ACC112 (cell line): Measurements from ENCODE around the gene CDH6.
"Not testable (repeated sequence)": the region's sequence is repeated elsewhere in the genome, so short reads cannot be mapped to it uniquely, and the experiment has no call there.

Experiments used
- H2AFZ ChIP-seq: fragments of 200-600 bp; sonication (generic); one replicate; pipeline ENCODE4 v1.6.0; 2017; ENCODE audit warnings: antibody characterized with exemption, low read length; ENCODE audit not compliant: unreplicated experiment
- H3K27ac ChIP-seq: fragments of 200-600 bp; sonication (generic); 2 replicates; pipeline ENCODE4 v1.5.1; 2014; ENCODE audit warnings: low read depth, mild to moderate bottlenecking, antibody characterized with exemption, low read length, moderate library complexity
- H3K27me3 ChIP-seq: fragments of 200-600 bp; sonication (generic); 2 replicates; pipeline ENCODE4 v1.6.1; 2014; ENCODE audit warnings: mild to moderate bottlenecking, antibody characterized with exemption, low read length, moderate library complexity, mixed read lengths; ENCODE audit not compliant: insufficient read depth
- H3K36me3 ChIP-seq: fragments of 200-600 bp; sonication (generic); 2 replicates; pipeline ENCODE4 v1.6.1; 2016; ENCODE audit warnings: mild to moderate bottlenecking, antibody characterized with exemption, low read length, moderate library complexity, mixed read lengths; ENCODE audit not compliant: insufficient read depth
- H3K4me1 ChIP-seq: fragments of 200-600 bp; sonication (generic); one replicate; pipeline ENCODE4 v1.6.1; 2016; ENCODE audit warnings: low read length, mixed read lengths; ENCODE audit not compliant: insufficient read depth, unreplicated experiment, control insufficient read depth
- H3K4me3 ChIP-seq: fragments of 200-600 bp; sonication (generic); 2 replicates; pipeline ENCODE4 v1.5.1; 2014; ENCODE audit warnings: mild to moderate bottlenecking, low read depth, low read length
- H3K79me2 ChIP-seq: fragments of 200-600 bp; sonication (generic); one replicate; pipeline ENCODE4 v1.6.0; 2016; ENCODE audit warnings: low read length; ENCODE audit not compliant: control insufficient read depth, unreplicated experiment, insufficient read depth

CDH6 gene

GRCh38 chr5:31346896-31347551 is 153.5 kb downstream of the CDH6 start:
- H3K79me2 ChIP-seq, result no peaks in the 10 kb centered on the region
- H3K27ac ChIP-seq, result no peak overlapping the region
- H2AFZ ChIP-seq, result no peak overlapping the region
- peaks cover 7% of the 10 kb centered on the region; the same call in 1 of the 2 replicates for H3K27me3 ChIP-seq
- H3K36me3 ChIP-seq, result no peaks in the 10 kb centered on the region
- no peak overlapping the region for H3K4me3 ChIP-seq
- no peaks in the 10 kb centered on the region for H3K4me1 ChIP-seq

DNA sequence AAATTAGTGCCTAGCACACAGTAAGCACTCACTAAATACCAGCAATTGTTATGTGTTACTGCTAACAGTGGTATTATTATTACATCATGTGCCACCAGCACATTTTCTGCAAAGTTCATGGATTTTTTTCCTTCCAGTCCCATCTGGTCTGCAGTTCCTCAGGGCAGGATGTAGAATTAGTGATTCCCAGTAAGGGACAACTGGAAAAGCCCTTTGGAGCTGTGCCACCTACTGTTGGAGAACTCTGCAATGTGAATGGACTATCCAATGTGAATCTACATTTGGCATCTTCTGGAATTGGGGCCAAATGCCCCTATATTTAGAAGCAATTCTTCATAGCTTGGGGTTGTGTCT is 154.0 kb downstream of the CDH6 start:
- H3K27ac ChIP-seq, result no peak overlapping the region

DNA sequence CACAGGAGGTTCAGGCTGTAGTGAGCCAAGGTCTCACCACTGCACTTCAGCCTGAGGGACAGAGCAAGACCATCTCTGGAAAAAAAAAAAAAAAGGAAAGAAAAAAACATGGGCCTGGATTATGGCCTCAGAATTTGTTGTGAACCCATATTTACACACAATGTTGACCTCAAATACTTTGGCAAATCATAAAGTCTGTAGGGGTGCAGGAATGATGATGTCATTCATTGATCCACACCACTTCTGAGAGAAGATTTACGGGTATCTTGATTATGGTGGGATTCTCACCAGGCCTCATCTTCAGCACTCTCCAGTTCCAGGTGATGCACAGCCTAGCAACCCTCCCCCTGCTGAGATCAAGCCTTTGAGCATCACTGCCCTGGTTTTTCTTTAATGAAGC is 156.9 kb downstream of the CDH6 start:
- no peaks in the 10 kb centered on the region for H3K36me3 ChIP-seq
- H2AFZ ChIP-seq, result no peak overlapping the region
- H3K4me1 ChIP-seq, result no peaks in the 10 kb centered on the region
- no peaks in the 10 kb centered on the region for H3K27me3 ChIP-seq
- H3K79me2 ChIP-seq, result no peaks in the 10 kb centered on the region
- no peak overlapping the region for H3K4me3 ChIP-seq
- H3K27ac ChIP-seq, result no peak overlapping the region

More for the DNA sequence above, 154.0 kb downstream of the CDH6 start:
- Histone ChIP-seq H2AFZ (no peak overlapping the region), H3K27me3 (peaks cover 3% of the 10 kb centered on the region; the same call in 1 of the 2 replicates), H3K4me1 (no peaks in the 10 kb centered on the region), H3K36me3 (no peaks in the 10 kb centered on the region), H3K79me2 (no peaks in the 10 kb centered on the region), H3K4me3 (no peak overlapping the region)

DNA sequence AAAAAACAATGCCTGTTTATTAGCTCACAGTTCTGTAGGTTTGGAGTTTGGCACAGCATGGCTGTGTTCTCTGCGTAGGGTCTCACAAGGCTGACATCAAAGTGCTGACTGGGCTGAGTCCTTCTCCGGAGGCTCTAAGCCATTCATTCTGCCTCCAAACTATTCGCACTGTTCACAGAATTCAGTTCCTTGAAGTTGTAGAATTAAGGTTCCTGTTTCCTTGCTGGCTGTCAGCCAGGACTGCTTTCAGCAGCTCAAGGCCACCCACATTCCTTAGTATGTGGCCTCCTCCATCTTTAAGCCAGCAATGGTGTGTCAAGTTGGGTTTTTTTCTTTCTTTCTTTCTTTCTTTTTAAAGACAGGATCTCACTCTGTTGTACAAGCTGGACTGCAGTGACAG is 161.9 kb downstream of the CDH6 start:
- H3K4me3 ChIP-seq, result no peak overlapping the region
- H2AFZ ChIP-seq, result no peak overlapping the region
- H3K36me3 ChIP-seq, result no peaks in the 10 kb centered on the region
- no peaks in the 10 kb centered on the region for H3K4me1 ChIP-seq
- no peak overlapping the region for H3K27ac ChIP-seq
- H3K79me2 ChIP-seq, result no peaks in the 10 kb centered on the region
- no peaks in the 10 kb centered on the region for H3K27me3 ChIP-seq

- Histone ChIP-seq H3K27me3 (no peaks in the 10 kb centered on the region), H3K36me3 (no peaks in the 10 kb centered on the region), H2AFZ (no peak overlapping the region), H3K79me2 (no peaks in the 10 kb centered on the region), H3K4me1 (peaks cover 11% of the 10 kb centered on the region), H3K27ac (no peak overlapping the region), H3K4me3 (no peak overlapping the region)
These were observed 163.6 kb downstream of the CDH6 start for GRCh38 chr5:31357038-31357437.

DNA sequence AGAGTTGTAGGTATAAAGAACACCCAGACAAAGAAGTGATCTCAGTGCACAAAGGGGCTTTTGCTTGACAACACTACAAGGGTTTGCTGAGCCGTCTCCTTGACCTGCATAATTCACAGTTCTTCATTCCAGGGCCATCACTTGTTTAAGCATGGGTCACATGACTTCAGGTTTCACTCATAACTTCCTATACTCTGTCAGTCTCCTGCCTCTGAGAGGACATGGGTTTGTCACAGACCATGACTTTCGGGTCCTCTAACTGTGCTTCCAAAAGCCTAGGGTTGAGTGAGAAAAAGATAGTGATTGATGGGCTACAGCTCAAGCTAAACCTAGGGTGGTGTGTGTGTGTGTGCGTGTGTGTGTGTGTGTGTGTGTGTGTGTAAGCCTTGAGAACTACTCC is 166.4 kb downstream of the CDH6 start:
- Histone ChIP-seq H3K79me2 (no peaks in the 10 kb centered on the region), H3K4me1 (peaks cover 39% of the 10 kb centered on the region), H3K36me3 (no peaks in the 10 kb centered on the region), H2AFZ (no peak overlapping the region), H3K4me3 (no peak overlapping the region), H3K27ac (no peak overlapping the region), H3K27me3 (no peaks in the 10 kb centered on the region)

DNA sequence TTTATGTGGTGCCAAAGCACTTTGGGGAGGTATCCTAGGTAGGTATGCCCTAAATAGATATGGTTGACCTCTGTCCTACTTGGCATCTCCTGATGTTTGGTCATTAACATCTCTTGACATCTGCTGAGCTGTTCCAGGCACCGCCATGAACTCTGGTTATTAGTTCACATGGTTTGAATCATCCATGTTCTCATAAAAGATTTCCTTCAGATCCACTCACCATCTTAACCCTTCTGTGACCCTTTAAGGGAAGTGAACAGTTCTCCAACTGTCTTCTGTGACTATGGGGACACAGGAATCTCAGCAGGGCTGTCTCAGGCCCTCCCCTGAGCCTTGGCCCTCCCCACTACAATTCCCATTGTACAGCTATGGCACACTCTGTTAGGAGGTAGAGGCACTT is 167.7 kb downstream of the CDH6 start:
- H2AFZ ChIP-seq, result peak overlapping the region; percentile 29
- peak overlapping the region; percentile 4; the same call in 1 of the 2 replicates for H3K4me3 ChIP-seq
- no peaks in the 10 kb centered on the region for H3K36me3 ChIP-seq
- H3K79me2 ChIP-seq, result no peaks in the 10 kb centered on the region
- H3K27me3 ChIP-seq, result no peaks in the 10 kb centered on the region
- peaks cover 53% of the 10 kb centered on the region for H3K4me1 ChIP-seq
- peak overlapping the region; percentile 80 for H3K27ac ChIP-seq

DNA sequence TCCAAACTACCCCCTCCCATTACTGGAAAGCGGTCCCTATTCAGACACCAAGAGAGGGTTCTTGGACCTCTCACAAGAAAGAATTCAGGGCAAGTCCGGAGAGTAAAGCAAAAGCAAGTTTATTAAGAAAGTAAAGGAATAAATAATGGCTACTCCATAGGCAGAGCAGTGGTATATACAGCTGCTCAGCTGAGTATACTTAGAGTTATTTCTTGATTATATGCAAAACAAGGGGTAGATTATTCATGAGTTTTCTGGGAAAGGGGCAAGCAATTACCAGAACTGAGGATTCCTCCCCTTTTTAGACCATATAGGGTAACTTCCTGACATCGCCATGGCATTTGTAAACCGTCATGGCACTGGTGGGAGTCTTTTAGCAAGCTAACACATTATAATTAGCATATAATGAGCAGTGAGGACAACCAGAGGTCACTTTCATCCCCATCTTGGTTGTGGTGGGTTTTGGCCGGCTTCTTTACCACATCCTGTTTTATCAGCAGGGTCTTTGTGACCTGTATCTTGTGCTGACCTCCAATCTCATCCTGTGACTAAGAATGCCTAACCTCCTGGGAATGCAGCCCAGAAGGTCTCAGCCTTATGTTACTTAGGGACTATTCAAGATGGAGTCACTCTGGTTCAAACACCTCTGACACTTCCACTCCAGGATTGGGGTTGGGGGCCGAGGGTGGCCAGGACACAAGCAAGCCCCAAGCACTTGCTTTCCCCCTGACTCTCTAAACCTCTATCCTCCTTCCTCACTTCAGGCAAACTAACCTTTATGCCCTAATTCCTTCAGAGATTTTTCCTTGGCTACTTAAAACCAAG is 168.4 kb downstream of the CDH6 start:
- Histone ChIP-seq H3K4me3 (peak overlapping the region; percentile 4; the same call in 1 of the 2 replicates), H3K4me1 (peaks cover 60% of the 10 kb centered on the region), H3K27ac (peak overlapping the region; percentile 80), H2AFZ (peak overlapping the region; percentile 29)
- not testable (repeated sequence) for H3K79me2 ChIP-seq, H3K27me3 ChIP-seq, H3K36me3 ChIP-seq

DNA sequence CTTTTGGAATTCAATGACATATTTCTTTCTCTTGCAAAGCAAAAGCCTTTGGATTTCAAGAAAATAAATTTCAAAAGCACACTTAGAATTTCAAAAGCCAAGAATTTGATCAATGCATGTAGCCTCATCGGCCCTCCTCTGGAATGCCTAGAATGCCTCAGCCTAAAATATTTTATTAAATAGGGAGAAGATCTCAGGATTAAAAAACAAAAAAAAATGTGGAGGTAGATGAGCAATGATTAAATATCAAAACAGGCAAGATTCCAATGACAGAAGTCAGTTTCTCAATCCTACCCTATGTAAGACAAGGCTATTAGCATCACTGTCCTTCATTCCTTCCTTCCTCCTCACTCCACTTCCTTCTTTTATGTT is 169.0 kb downstream of the CDH6 start:
- Histone ChIP-seq H3K4me3 (no peak overlapping the region), H3K36me3 (no peaks in the 10 kb centered on the region), H3K27me3 (no peaks in the 10 kb centered on the region), H2AFZ (no peak overlapping the region), H3K4me1 (peaks cover 66% of the 10 kb centered on the region), H3K79me2 (no peaks in the 10 kb centered on the region), H3K27ac (peak overlapping the region; percentile 80)

- H3K27ac ChIP-seq, result peak overlapping the region; percentile 80
These were observed 169.6 kb downstream of the CDH6 start for GRCh38 chr5:31362931-31363568.

More at GRCh38 chr5:31362931-31363568, 169.6 kb downstream of the CDH6 start:
- no peaks in the 10 kb centered on the region for H3K36me3 ChIP-seq
- H2AFZ ChIP-seq, result no peak overlapping the region
- no peak overlapping the region for H3K4me3 ChIP-seq
- peaks cover 67% of the 10 kb centered on the region for H3K4me1 ChIP-seq
- H3K79me2 ChIP-seq, result no peaks in the 10 kb centered on the region
- no peaks in the 10 kb centered on the region for H3K27me3 ChIP-seq
